Upper lobe of left lung (tissue), 6 donors: Measurements from ENCODE around the gene PDCD6IP. TPM values are rescaled to one million over a fixed set of nuclear protein-coding genes. Genes with fewer than 3 reads are reported as not detected.

ENCODE experiments used
- ATAC-seq, 2 donors: fragments of 200-7000 bp; cut with Tn5 transposase; one replicate each; pipeline ENCODE4 v1.9.1; 2022; ENCODE audit warnings: mild to moderate bottlenecking in 2 of 2, moderate library complexity in 2 of 2; ENCODE audit not compliant: low FRiP score in 2 of 2
- DNase-seq, 2 donors: peaks; one replicate each; pipeline ENCODE4 v3.0.0-alpha.2; 2019 to 2020
- H3K27ac ChIP-seq, 4 donors: fragments of 200-600 bp; sonication (generic); one replicate each; pipeline ENCODE4 v1.5.1; 2016 to 2019
- H3K27me3 ChIP-seq, 4 donors: fragments of 200-600 bp; sonication (generic); one replicate each; pipeline ENCODE4 v1.5.1; 2017 to 2019
- H3K36me3 ChIP-seq, 4 donors: fragments of 200-600 bp; sonication (generic); one replicate each; pipeline ENCODE4 v1.5.1; 2016 to 2019
- H3K4me1 ChIP-seq, 4 donors: fragments of 200-600 bp; sonication (generic); one replicate each; pipeline ENCODE4 v1.5.1; 2018 to 2019
- H3K4me3 ChIP-seq, 4 donors: fragments of 200-600 bp; sonication (generic); one replicate each; pipeline ENCODE4 v1.5.1; 2017 to 2019; ENCODE audit warnings: mild to moderate bottlenecking in 2 of 4, moderate library complexity in 1 of 4
- H3K9me3 ChIP-seq, 4 donors: fragments of 200-600 bp; sonication (generic); one replicate each; pipeline ENCODE4 v1.5.1; 2018 to 2019
- EP300 ChIP-seq, 4 donors: sonication (generic); formaldehyde crosslinking; IDR thresholded peaks; one replicate each; pipeline ENCODE4 v1.5.1; 2017; ENCODE audit warnings: antibody characterized with exemption in 4 of 4, control low read depth in 2 of 4
- POLR2A ChIP-seq, 4 donors: fragments of 450-650 bp; IDR thresholded peaks; one replicate each; pipeline ENCODE4 v1.5.1; 2016 to 2017; ENCODE audit warnings: antibody characterized with exemption in 4 of 4, mild to moderate bottlenecking in 2 of 4
- POLR2AphosphoS5 ChIP-seq, 2 donors: sonication (generic); formaldehyde crosslinking; IDR thresholded peaks; one replicate each; pipeline ENCODE4 v1.5.1; 2017; ENCODE audit warnings: antibody characterized with exemption in 2 of 2
- WGBS, 2 donors: methylation state at CpG; one replicate each; pipeline ENCODE4 v1.1.5; 2017 to 2018; 5-methylcytosine and 5-hydroxymethylcytosine counted together
- total RNA-seq, 6 donors: library from RNA; depleted of rRNA in 4 of 6; stranded (reverse); fragments of >200 nt in 4 of 6; gene quantifications; one replicate each; pipeline versions ENCODE4 v1.1.0 to v1.2.1, GENCODE V29; 2016 to 2021
- TF ChIP-seq, protein P1 (sequence below), 6 experiments: fragments of 450-650 bp in 4 of 6; fragments of 200-600 bp in 2 of 6; sonication (generic) in 2 of 6; IDR thresholded peaks; one replicate each; pipeline ENCODE4 v1.5.1; 2016 to 2019; ENCODE audit warnings: antibody characterized with exemption in 6 of 6
- donor health status: DM: no; HTN: no; CAD: no; lungs with moderate emphysema.
- donor health status: DM: no; HTN: yes; CAD: no; lungs with severe emphysema.

The PDCD6IP gene
- total RNA-seq, 6 donors from 2014 or later: 120 to 289 (median 259) TPM

- Histone ChIP-seq H3K36me3 (no peaks in the 10 kb centered on the region), H3K27me3 (no peaks in the 10 kb centered on the region), H3K4me1 (peaks cover 9 to 20% (median 15%) of the 10 kb centered on the region in 4 donors), H3K9me3 (no peaks in the 10 kb centered on the region), H3K4me3 (no peak overlapping the region), H3K27ac (no peak overlapping the region)
- no peak for DNase-seq
- TF ChIP-seq POLR2AphosphoS5 (IDR thresholded peaks at IDR 0.05): no peak
- no peak for ATAC-seq
Measured at GRCh38 chr3:33795131-33795530, 3.3 kb upstream of the PDCD6IP start.

DNA sequence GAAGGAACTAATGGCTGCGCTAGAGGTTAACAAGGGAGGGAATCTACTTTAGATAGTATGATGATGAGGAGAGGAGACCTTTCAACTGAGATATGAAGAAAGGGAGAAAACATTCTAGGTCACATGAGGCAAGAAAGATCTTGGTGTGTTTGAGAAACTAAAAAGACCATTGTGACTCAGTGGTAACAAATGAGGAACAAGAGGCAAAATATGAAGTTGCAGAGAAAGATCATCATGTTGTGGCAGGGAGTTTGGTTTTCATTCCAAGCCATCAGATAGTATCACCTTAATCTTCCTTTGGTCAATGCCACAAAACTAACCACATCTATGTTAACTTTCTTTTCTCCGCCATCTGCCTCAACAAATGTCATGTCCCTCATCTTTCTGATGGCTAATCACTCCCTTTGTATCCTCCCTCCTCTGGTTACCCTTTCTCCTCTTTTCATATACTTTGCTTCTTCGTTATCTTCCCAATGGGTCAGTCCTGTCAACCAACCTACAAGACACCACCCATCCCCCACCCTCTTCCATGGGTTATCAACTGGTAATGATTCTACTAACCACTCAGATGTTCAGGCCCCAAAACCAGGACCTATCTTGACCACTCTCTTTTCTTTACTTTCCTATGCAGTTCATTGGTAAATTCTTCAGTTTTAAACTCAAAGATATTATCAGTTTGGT is 2.4 kb upstream of the PDCD6IP start:
- TF ChIP-seq EP300 (IDR thresholded peaks at IDR 0.05) (no peak), POLR2A (IDR thresholded peaks at IDR 0.05) (no peak), POLR2AphosphoS5 (IDR thresholded peaks at IDR 0.05) (no peak)
- TF ChIP-seq, protein P1, sequence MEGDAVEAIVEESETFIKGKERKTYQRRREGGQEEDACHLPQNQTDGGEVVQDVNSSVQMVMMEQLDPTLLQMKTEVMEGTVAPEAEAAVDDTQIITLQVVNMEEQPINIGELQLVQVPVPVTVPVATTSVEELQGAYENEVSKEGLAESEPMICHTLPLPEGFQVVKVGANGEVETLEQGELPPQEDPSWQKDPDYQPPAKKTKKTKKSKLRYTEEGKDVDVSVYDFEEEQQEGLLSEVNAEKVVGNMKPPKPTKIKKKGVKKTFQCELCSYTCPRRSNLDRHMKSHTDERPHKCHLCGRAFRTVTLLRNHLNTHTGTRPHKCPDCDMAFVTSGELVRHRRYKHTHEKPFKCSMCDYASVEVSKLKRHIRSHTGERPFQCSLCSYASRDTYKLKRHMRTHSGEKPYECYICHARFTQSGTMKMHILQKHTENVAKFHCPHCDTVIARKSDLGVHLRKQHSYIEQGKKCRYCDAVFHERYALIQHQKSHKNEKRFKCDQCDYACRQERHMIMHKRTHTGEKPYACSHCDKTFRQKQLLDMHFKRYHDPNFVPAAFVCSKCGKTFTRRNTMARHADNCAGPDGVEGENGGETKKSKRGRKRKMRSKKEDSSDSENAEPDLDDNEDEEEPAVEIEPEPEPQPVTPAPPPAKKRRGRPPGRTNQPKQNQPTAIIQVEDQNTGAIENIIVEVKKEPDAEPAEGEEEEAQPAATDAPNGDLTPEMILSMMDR (IDR thresholded peaks at IDR 0.05): no peak
- ATAC-seq: no peak
- Histone ChIP-seq H3K4me3 (no peak overlapping the region), H3K27ac (no peak overlapping the region), H3K27me3 (no peaks in the 10 kb centered on the region), H3K36me3 (no peaks in the 10 kb centered on the region), H3K9me3 (no peaks in the 10 kb centered on the region), H3K4me1 (peaks cover 17 to 29% (median 23%) of the 10 kb centered on the region in 4 donors)
- 95 to 97% methylated on average over 3 of the region's 3 CpGs for WGBS, 2 donors
- DNase-seq: no peak

- 1% methylated on average over 8 to 9 of the region's 9 CpGs for WGBS, 2 donors
- Histone ChIP-seq H3K36me3 (no peaks in the 10 kb centered on the region), H3K27me3 (no peaks in the 10 kb centered on the region), H3K4me1 (peaks cover 32 to 50% (median 39%) of the 10 kb centered on the region in 4 donors), H3K9me3 (no peaks in the 10 kb centered on the region), H3K27ac (peak overlapping the region; percentile 96 to 99 (median 98)), H3K4me3 (peak overlapping the region; percentile 73 to 89 (median 80))
- ATAC-seq (peak; percentile 23 to 52), DNase-seq (no peak)
- TF ChIP-seq POLR2AphosphoS5 (IDR thresholded peaks at IDR 0.05): no peak
- TF ChIP-seq EP300 (IDR thresholded peaks at IDR 0.05): no peak
- no peak for TF ChIP-seq POLR2A (IDR thresholded peaks at IDR 0.05)
- TF ChIP-seq, protein P1 (IDR thresholded peaks at IDR 0.05): no peak
Measured at GRCh38 chr3:33798113-33798417, 365 bp upstream of the PDCD6IP start.

GRCh38 chr3:33799202-33799551 is 747 bp downstream of the PDCD6IP start:
- H3K9me3 ChIP-seq: no peaks in the 10 kb centered on the region
- H3K27ac ChIP-seq: peak overlapping the region; percentile 96 to 99 (median 98)
- ATAC-seq (peak in 1 of 2 donors; percentile 45), DNase-seq (no peak)
- no peaks in the 10 kb centered on the region for H3K36me3 ChIP-seq
- no peak for TF ChIP-seq POLR2A (IDR thresholded peaks at IDR 0.05)
- TF ChIP-seq, protein P1 (IDR thresholded peaks at IDR 0.05): no peak
- TF ChIP-seq EP300 (IDR thresholded peaks at IDR 0.05): no peak
- TF ChIP-seq POLR2AphosphoS5 (IDR thresholded peaks at IDR 0.05): no peak
- no peaks in the 10 kb centered on the region for H3K27me3 ChIP-seq
- peak overlapping the region; percentile 73 to 89 (median 80) for H3K4me3 ChIP-seq
- 9 to 12% methylated on average over 3 of the region's 3 CpGs for WGBS, 2 donors
- peaks cover 36 to 54% (median 41%) of the 10 kb centered on the region in 4 donors for H3K4me1 ChIP-seq

DNA sequence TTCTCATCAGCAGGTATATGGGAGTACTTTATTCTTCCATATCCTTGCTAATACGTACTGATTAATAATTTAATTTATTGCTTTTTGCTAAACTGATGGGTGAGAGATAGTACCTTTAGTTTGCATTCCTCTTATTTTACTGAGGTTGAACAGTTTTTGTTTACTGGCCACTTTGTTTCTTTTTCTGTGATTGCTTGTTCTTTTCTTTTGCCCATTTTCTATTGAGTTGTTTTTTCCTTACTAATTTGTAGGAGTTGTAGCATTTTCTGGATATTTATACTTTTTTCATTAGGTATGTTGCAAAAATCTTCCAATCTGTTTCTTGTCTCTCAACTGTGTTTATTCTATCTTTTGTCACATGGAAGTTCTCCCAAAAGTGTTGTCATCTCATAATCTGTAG is 4.8 kb downstream of the PDCD6IP start:
- Histone ChIP-seq H3K27me3 (no peaks in the 10 kb centered on the region), H3K4me3 (no peak overlapping the region), H3K9me3 (no peaks in the 10 kb centered on the region), H3K4me1 (peaks cover 50 to 82% (median 52%) of the 10 kb centered on the region in 4 donors), H3K27ac (no peak overlapping the region), H3K36me3 (peaks cover 0 to 4% (median 0%) of the 10 kb centered on the region in 4 donors)
- DNase-seq (no peak), ATAC-seq (no peak)
- TF ChIP-seq, protein P1 (IDR thresholded peaks at IDR 0.05): no peak
- TF ChIP-seq EP300 (IDR thresholded peaks at IDR 0.05) (no peak), POLR2A (IDR thresholded peaks at IDR 0.05) (no peak), POLR2AphosphoS5 (IDR thresholded peaks at IDR 0.05) (no peak)
- WGBS, 2 donors: 67 to 71% methylated on average over 1 of the region's 1 CpG
